Skeletal muscle satellite cell (primary cell): ENCODE data around the gene CD40LG.

Source experiments
- H3K27me3 ChIP-seq: 2 replicates; pipeline ENCODE4 v1.7.0; 2013; ENCODE audit warnings: low read length; ENCODE audit not compliant: control insufficient read depth, insufficient read depth
- H3K36me3 ChIP-seq: 2 replicates; pipeline ENCODE4 v1.7.0; 2013; ENCODE audit warnings: mild to moderate bottlenecking, control low read depth, low read length; ENCODE audit not compliant: insufficient read depth
- H3K4me1 ChIP-seq: 2 replicates; pipeline ENCODE4 v1.7.0; 2013; ENCODE audit warnings: low read length; ENCODE audit not compliant: control insufficient read depth, insufficient read depth
- H3K4me2 ChIP-seq: 2 replicates; pipeline ENCODE4 v1.7.0; 2013; ENCODE audit warnings: mild to moderate bottlenecking, low read length
- H3K4me3 ChIP-seq: 2 replicates; pipeline ENCODE4 v1.7.0; 2013; ENCODE audit warnings: low read length
- H3K9ac ChIP-seq: 2 replicates; pipeline ENCODE4 v1.7.0; 2013; ENCODE audit warnings: mild to moderate bottlenecking, low read depth, low read length, moderate library complexity
- H3K9me3 ChIP-seq: replicated peaks from 2 replicates; pipeline ENCODE4 v1.7.0; 2013; ENCODE audit warnings: mild to moderate bottlenecking, control low read depth, low read length

CD40LG gene

GRCh38 chrX:136626237-136626636 is 21.7 kb upstream of the CD40LG start:
- Histone ChIP-seq H3K4me2 (no peak overlapping the region), H3K9ac (no peak overlapping the region), H3K27me3 (peaks cover 12% of the 10 kb centered on the region), H3K36me3 (no peaks in the 10 kb centered on the region), H3K9me3 (no peaks in the 10 kb centered on the region), H3K4me3 (no peak overlapping the region), H3K4me1 (no peaks in the 10 kb centered on the region)

- peaks cover 12% of the 10 kb centered on the region for H3K27me3 ChIP-seq
- no peak overlapping the region for H3K9ac ChIP-seq
- no peaks in the 10 kb centered on the region for H3K4me1 ChIP-seq
- H3K4me2 ChIP-seq = no peak overlapping the region
- no peaks in the 10 kb centered on the region for H3K9me3 ChIP-seq
- no peaks in the 10 kb centered on the region for H3K36me3 ChIP-seq
- no peak overlapping the region for H3K4me3 ChIP-seq
Observed at GRCh38 chrX:136626891-136627290, 21.1 kb upstream of the CD40LG start.

- H3K4me2 ChIP-seq = no peak overlapping the region
- H3K9ac ChIP-seq = no peak overlapping the region
- no peak overlapping the region for H3K4me3 ChIP-seq
- no peaks in the 10 kb centered on the region for H3K4me1 ChIP-seq
- H3K36me3 ChIP-seq = no peaks in the 10 kb centered on the region
- H3K9me3 ChIP-seq = no peaks in the 10 kb centered on the region
- H3K27me3 ChIP-seq = peaks cover 15% of the 10 kb centered on the region
Observed at GRCh38 chrX:136627409-136627808, 20.5 kb upstream of the CD40LG start.

- Histone ChIP-seq H3K4me1 (no peaks in the 10 kb centered on the region), H3K4me2 (no peak overlapping the region), H3K27me3 (peaks cover 9% of the 10 kb centered on the region), H3K4me3 (no peak overlapping the region), H3K9ac (no peak overlapping the region), H3K36me3 (no peaks in the 10 kb centered on the region), H3K9me3 (no peaks in the 10 kb centered on the region)
Observed at GRCh38 chrX:136629084-136629750, 18.7 kb upstream of the CD40LG start.

GRCh38 chrX:136630881-136631280 is 17.1 kb upstream of the CD40LG start:
- H3K9ac ChIP-seq = no peak overlapping the region
- H3K4me2 ChIP-seq = no peak overlapping the region
- H3K9me3 ChIP-seq = no peaks in the 10 kb centered on the region
- no peaks in the 10 kb centered on the region for H3K4me1 ChIP-seq
- H3K36me3 ChIP-seq = no peaks in the 10 kb centered on the region
- H3K4me3 ChIP-seq = no peak overlapping the region
- H3K27me3 ChIP-seq = peaks cover 14% of the 10 kb centered on the region

- Histone ChIP-seq H3K4me1 (no peaks in the 10 kb centered on the region), H3K4me3 (no peak overlapping the region)
Observed at GRCh38 chrX:136635235-136635634, 12.7 kb upstream of the CD40LG start.

GRCh38 chrX:136636121-136636520 is 11.8 kb upstream of the CD40LG start:
- H3K36me3 ChIP-seq = no peaks in the 10 kb centered on the region
- H3K27me3 ChIP-seq = peaks cover 16% of the 10 kb centered on the region
- H3K9ac ChIP-seq = no peak overlapping the region
- H3K9me3 ChIP-seq = no peaks in the 10 kb centered on the region
- no peak overlapping the region for H3K4me2 ChIP-seq
- no peaks in the 10 kb centered on the region for H3K4me1 ChIP-seq
- H3K4me3 ChIP-seq = no peak overlapping the region

More at GRCh38 chrX:136635235-136635634, 12.7 kb upstream of the CD40LG start:
- no peak overlapping the region for H3K4me2 ChIP-seq
- no peaks in the 10 kb centered on the region for H3K36me3 ChIP-seq
- H3K9me3 ChIP-seq = no peaks in the 10 kb centered on the region
- H3K9ac ChIP-seq = no peak overlapping the region
- peaks cover 19% of the 10 kb centered on the region for H3K27me3 ChIP-seq

GRCh38 chrX:136639506-136640176 is 8.3 kb upstream of the CD40LG start:
- peaks cover 16% of the 10 kb centered on the region for H3K27me3 ChIP-seq

GRCh38 chrX:136643243-136643642 is 4.7 kb upstream of the CD40LG start:
- Histone ChIP-seq H3K9me3 (no peaks in the 10 kb centered on the region), H3K9ac (no peak overlapping the region), H3K27me3 (peaks cover 7% of the 10 kb centered on the region), H3K4me3 (no peak overlapping the region), H3K36me3 (no peaks in the 10 kb centered on the region), H3K4me1 (no peaks in the 10 kb centered on the region), H3K4me2 (no peak overlapping the region)

More at GRCh38 chrX:136639506-136640176, 8.3 kb upstream of the CD40LG start:
- Histone ChIP-seq H3K4me2 (no peak overlapping the region), H3K36me3 (no peaks in the 10 kb centered on the region), H3K4me3 (no peak overlapping the region), H3K4me1 (no peaks in the 10 kb centered on the region), H3K9ac (no peak overlapping the region), H3K9me3 (no peaks in the 10 kb centered on the region)

- Histone ChIP-seq H3K4me1 (no peaks in the 10 kb centered on the region), H3K27me3 (peaks cover 10% of the 10 kb centered on the region), H3K4me2 (no peak overlapping the region), H3K9me3 (no peaks in the 10 kb centered on the region), H3K9ac (no peak overlapping the region), H3K4me3 (no peak overlapping the region), H3K36me3 (no peaks in the 10 kb centered on the region)
Observed at GRCh38 chrX:136646602-136647239, 1.2 kb upstream of the CD40LG start.

GRCh38 chrX:136650811-136651210 is 2.9 kb downstream of the CD40LG start:
- Histone ChIP-seq H3K4me2 (no peak overlapping the region), H3K36me3 (no peaks in the 10 kb centered on the region), H3K4me3 (no peak overlapping the region), H3K9me3 (no peaks in the 10 kb centered on the region), H3K27me3 (peaks cover 8% of the 10 kb centered on the region), H3K4me1 (no peaks in the 10 kb centered on the region), H3K9ac (no peak overlapping the region)
